Measurements from ENCODE around the gene IMPDH1.
A peak's percentile ranks its signal among the peaks of the same experiment; 100 is the strongest.

IMPDH1 gene

DNA sequence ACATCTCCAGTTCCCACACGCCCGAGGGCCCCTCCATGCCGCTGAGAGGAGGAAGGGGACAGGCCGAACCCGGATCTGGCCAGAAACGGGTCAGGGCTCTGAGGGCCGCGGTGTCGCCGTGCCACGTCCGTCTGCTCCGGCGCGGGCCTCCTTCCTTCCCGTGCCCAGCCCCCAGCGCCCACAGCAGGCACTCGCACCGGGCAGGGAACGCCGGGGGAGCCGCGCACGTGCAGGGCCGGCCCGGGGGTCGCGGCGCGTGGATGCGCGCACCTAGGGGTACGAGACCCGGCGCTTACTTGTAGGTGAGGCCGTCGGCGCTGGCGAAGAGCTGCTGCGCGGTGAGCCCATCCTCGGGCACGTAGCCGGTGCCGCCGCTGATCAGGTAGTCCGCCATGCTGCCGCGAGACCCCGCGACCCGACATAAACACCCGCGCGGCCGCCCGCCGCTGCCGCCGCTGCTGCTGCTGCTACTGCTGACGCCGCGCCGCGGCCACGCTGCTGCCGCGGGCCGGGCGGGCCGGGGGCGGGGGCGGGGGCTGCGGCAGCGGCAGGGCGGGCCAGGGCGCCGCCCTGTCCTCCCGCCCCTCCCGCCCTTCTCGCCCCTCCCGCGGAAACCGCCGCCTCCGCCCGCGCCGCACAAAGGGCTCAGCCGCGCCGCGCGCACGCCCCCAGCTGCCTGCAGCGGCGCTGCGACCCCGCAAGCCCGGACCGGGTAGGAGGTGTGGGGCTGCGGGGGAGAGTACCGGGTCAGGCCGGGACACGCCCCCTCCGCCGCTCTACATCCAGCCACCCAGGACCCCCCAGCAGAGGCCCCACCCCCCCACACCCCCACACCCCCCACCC, 4.1 kb downstream of the IMPDH1 start:
- DNase-seq (ENCODE audit: low read depth), result peak; percentile 19

DNA sequence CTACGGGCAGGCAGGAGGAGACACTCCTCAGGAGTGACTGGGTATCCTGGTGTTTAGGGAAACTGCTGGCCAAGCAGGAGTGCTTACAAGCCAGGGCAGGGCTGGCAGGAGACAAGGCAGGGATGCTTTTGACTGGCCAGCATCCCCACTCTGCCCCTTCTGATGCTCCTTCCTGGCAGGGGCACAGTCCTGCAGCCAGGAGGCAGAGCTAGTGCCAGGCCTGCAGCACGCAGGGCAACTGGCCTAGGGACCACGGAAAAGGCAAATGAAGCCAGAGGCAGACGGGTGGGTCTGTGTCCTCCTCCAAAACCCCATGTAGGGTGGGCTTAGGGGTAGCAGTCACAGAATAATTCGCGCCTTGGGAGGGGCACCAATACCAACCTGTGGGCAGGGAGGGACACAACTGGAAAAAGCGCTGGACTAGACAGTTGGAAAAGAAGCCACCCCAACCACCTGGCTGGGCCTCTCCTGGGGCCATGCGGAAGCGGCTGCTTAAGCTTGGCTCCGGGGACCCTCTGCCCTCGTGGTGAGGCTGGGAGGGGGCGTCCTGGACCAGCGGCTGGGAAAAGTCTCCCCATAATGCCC, 4.8 kb downstream of the IMPDH1 start:
- peak; percentile 39 for DNase-seq (ENCODE audit: low read depth)

DNA sequence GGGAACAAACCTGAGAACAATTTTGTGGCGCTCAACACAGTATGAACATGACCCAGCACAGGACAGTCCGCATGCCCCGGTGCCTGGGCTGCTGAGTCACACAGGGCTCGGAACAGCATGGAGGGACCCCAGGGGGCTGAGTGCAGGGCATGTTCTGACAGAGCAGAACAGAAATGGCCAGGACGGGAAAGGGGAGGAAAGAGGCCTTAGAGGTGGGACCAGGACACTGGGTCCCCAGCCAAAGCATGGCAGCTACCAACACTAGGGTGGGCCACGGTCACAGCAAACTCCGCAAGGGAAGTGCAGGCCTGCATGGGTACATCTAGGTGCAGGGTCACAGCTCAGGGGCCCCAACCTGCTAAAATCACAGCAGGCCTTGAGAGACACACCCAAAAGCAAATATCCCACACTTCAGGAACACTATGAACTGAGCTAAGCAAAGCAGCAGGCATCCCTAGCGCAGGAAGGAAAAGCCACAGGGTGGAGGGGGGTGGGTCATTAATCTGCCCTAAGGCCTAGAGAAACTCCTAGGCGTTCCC, 5.6 kb downstream of the IMPDH1 start:
- no peak for DNase-seq (ENCODE audit: low read depth)

DNA sequence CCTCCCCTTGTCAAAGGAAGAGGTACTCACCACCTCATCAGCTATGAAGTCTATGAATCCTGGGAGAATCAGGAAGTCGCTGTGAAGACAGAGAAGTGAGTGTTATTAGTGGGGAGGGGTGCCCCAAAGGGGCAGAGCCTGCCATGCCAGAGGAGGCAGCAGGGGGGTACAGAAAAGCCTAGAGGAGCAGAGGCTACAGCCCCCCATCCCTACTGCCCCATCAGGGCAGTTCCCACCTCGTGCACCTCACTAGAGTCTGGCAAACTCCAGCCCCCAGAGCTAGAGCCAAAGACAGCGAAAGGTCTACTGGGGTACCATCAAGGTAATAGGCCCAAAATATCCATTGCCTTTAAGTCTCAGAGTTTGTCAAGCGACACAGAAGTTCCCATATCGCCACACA, 6.1 kb downstream of the IMPDH1 start:
- DNase-seq (ENCODE audit: low read depth), result no peak

DNA sequence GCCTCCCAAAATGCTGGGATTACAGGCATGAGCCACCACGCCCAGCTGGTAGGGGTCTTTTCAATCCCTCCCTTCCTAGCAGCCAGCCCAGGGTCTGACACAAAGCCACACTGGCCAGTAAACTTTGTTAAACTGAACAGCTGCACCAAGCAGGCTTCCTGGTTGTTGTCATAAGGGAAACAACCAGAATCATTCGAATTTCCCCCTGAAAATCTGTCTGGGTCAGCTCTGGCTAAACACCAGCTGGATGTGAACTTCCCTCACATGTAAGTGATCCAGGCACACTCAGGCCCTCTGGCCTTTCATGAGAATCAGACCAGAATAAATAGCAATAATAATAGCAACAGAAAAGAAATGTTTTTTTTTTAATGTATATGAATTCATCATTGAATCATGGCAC, 7.4 kb downstream of the IMPDH1 start:
- DNase-seq (ENCODE audit: low read depth), result no peak

DNA sequence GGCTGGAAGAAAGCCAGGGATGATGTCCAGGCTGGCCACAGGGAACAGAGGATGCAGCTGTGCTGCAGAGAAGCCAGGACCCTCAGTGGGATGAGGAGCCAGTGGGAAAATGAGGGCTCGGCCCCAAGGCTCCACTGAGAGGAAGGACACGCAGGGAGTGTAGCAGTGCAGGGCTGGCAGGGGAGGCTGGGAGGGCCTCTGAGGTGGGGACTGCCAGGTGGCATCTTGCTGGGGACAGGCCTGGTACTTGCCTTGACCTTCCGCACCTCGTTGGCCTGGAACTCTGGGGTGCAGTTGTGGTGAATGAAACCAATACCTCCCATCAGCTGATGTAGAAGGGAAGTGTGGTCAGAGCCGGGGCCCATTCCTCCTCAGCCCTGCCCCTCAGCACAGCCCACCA, 9.2 kb downstream of the IMPDH1 start:
- DNase-seq (ENCODE audit: low read depth), result no peak

DNA sequence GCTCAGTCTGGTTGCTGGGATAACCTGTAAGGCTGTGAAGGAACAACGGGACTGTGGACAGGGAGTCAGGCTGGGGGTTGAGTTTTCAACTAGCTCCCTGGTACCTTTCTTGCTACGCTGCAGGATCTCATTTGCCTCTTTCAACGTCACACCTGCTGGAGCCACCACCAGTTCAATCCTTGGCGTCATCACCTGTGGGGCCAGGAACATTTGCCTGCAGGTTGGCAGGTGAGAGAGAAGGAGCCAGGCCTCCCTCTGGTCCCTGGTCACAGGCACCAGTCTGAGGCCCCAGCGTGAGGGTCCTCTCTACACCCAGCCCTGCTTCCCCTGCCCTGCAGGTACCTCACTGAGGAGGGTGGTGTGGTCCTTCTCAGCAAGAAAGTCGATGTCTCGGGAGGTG, 9.8 kb downstream of the IMPDH1 start:
- no peak for DNase-seq (ENCODE audit: low read depth)

DNA sequence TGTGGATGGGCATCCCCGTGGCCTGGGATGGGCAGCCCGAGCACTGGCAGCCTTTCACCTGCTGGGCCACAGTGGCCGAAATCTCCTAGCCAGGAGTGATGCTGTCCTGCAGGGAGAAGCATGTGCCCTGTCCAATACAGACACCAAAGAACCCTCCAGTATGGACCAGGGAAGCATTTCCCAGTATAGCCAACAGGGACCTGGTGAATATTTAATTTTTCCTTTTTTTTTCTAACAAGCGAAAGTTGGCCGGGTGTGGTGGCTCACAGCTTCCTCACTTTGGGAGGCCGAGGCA, 11.0 kb downstream of the IMPDH1 start:
- no peak for DNase-seq (ENCODE audit: low read depth)

DNA sequence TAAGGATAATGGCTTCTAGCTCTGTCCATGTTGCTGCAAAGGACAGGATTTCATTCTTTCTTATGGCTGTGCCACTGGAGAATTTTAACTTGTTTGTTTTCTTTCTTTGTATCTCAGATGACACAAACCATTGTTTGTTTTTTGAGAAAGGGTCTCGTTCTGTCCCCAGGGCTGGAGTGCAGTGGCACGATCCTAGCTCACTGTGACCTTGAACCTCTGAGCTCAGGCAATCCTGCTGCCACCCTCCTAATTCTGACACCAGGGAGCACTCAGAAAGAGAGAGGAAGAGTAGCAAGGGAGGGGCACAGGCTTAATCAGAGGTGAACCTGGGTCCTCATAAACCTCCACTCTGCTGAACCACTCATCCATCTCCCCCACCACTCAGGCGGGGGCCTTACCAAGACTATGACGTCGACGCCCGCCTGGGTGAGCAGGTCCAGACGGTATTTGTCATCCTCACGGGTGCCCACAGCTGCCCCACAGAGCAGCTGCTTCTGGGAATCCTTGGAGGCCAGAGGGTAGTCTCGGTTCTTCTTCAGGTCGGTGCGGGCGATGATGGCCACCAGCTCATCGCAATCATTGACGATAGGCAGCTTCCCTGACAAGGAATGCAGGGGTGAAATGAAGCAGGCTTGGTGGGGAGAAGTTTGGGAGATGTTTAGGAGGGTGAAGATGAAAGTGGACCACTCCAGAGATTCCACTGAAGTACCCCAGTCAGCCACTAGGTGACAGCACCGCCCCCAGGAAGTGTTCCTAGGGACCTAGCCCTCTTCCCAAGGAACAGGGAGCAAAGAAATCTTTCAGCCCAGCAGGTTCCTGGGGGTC, 11.6 kb downstream of the IMPDH1 start:
- peak; percentile 22 for DNase-seq (ENCODE audit: low read depth)

DNA sequence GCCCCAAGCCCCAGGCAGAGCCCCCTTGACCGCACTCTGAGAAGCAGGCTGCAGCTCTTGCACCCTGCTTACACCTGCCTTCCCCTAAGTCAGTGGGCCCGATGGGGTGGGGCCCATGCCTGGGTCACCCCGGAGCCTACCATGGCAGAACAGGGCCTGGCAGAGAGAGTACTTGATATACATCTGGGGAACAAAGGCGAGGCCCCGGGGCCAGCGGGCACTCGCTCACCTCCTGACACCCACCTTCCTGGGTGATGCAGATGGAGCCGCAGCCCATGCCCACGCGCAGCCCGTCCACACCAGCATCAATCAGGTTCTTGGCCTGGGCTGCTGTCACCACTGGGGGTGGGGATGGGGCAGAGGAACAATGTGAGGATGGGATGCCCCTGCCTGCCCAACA, 13.4 kb downstream of the IMPDH1 start:
- no peak for DNase-seq (ENCODE audit: low read depth)

DNA sequence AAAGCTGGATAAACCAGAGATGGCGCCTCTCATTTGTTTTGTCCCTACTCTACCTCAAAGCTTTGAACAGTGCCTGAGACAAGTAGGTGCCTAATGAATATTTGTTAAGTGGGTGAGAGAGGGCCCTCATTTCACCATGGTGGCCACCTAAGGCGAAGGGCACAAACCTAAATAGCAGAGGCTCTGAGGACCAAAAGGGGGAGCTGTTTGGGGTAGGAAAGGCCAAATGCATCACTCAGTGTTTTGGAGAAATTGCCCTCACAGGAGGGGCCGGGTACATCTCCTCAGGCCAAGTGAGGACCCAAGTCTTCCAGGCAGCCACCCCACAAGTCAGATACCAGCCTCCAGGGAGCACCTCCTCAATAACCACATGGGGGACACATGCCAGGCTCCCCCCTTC, 14.0 kb downstream of the IMPDH1 start:
- DNase-seq (ENCODE audit: low read depth), result no peak

DNA sequence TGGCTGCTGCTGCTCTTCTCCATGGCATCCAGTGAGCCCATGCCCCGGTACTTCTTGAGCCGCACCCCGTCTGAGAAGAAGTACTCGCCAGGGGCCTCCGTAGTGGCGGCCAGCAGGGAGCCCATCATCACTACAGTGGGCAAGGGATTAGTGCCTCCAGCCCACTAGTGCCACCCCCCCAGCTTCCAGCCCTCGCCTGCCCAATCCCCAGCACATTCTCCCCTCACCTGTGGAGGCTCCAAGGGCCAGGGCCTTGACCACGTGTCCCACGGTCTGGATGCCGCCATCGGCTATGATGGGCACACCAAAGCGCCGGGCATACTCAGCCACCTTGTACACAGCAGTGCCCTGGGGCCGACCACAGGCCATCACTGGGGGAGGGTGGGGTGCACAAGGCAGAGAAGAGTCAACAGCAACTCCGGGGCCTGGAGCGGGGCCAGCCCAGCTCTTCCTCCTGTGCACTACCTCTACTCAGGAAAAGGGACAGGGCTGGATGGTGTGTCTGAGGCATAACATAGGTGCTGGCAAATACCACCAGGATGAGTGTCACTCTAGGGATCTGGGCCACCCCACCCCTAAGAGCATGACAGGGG, 14.8 kb downstream of the IMPDH1 start:
- no peak for DNase-seq (ENCODE audit: low read depth)

DNA sequence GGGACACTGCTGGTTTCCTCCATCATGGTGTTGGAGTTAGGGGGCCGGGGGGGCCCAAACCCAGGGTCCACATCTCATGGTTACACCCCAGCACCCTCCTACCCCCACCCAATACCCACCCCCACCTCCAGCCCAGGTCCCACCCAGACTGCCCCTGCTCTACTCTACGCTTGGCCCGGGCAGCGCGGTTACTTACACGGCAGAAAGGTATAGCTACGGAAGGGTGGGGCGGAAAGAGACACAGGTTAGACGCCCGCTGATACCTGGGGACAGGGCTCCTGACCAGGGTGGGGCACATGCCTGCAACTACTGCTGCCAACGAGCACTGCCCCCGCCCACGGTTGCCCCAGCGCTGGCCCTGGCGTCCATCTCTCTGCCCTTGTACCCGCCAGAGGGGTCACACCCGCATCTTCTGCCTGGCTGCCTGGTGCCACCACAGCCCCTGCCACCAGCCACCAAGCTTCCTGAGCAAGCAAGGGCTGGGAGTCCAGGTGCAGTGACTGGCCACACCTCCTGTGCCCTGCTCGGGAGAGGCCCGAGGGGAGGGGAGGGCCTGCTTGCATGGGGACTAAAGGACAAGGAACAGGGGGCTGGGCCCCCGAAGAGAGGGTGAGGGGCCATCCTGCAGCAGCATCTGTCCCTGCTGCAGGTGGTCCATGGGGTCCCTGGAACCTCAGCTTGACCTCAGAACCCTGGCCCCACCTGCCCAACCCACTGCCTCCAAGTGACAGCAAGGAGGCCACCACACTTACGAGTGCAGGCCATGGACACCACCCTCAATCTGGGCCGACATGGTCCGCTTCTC, 16.1 kb downstream of the IMPDH1 start:
- DNase-seq (ENCODE audit: low read depth), result no peak

DNA sequence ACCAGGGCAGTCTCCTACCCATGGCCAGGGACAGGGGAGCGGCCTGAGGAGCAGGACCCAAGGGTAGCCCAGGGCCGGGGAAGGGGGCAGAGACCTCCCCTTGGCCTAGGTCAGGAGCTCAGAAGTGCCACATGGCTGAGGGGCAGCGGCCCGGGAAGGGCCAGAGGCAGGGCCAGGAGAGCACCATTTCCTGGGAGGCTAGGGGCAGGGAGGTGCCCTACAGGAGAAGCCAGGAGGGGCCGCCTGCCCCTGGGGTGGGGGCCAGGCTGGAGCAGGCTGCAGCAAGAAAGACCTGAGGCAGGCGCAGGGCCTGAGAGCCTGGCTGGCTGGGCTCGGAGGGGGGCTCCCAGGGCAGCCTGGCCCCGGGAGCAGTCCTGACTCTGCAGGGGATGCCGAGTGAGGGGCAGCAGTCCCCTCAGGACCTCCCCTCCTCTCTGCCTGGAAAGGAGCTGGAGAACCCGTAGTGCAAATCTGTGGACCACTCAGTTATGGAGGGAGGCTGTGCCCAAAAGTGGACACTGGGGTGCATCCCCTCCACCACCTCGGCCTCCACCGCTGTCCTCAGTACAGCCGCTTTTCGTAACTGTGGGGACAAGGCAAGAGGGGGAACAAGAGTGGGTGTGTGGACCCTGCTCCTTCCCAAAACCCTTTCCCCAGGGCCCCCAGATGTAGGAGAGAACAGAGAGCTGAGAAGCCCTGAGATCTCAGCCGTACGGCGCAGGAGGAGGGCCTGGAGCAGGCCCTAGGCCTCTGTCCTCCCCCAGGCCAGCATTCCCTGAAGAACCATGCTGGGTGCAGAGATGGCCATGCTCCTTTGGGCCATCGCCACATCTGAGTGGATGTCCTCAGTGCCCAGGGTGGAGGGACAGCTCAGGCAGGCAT, 17.1 kb downstream of the IMPDH1 start:
- DNase-seq (ENCODE audit: low read depth), result no peak

DNA sequence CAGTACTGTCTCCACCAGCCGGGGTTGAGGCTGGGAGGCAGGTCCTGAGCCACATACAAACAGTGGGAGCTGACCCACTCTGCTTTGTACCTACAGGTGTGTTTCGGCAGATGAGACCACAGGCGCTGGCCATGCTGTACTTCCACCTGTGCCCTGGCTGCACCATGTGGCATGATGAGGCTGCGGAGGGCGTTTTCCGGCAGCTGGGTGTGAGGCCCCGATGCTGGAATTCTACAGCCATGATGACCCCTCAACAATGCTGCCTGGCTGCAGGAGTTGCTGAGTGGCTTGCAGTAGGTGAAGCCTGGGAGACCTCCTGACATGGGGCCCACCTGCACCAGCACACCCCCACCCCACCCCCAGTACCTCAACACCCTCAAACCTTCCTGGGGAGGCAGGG, 18.0 kb downstream of the IMPDH1 start:
- no peak for DNase-seq (ENCODE audit: low read depth)

DNA sequence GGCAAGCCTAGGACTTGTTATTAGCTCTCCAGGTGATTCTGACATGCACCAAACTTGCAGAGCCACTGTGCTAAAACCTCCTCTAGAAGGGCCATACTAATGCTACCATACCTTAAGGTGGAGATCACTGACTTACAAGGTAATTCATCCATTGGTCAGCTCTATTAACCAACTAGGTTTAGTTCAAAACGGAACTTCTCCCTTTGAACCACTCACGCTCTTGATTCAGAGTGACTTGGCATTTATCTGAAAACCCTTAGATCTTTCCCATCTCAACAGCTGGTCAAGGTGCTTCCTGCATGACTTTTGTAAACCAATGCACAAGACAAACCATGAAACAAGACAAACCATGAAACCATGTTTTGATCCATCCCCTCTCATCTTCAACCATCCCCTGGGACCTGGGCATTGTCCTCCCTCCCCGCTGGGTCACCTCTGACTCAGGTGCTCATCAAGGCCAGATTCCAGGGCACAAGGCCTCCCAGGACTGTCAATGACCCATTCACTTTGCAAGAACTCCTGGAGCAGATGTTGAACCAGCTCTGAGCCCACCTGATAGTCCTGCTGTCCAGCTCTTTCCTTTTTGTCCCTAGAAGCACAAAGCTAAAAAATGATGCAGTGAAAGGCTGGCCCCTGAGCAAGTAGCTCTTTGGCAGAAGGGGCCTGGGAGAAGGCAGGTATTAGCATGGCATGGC, 18.8 kb downstream of the IMPDH1 start:
- no peak for DNase-seq (ENCODE audit: low read depth)

DNA sequence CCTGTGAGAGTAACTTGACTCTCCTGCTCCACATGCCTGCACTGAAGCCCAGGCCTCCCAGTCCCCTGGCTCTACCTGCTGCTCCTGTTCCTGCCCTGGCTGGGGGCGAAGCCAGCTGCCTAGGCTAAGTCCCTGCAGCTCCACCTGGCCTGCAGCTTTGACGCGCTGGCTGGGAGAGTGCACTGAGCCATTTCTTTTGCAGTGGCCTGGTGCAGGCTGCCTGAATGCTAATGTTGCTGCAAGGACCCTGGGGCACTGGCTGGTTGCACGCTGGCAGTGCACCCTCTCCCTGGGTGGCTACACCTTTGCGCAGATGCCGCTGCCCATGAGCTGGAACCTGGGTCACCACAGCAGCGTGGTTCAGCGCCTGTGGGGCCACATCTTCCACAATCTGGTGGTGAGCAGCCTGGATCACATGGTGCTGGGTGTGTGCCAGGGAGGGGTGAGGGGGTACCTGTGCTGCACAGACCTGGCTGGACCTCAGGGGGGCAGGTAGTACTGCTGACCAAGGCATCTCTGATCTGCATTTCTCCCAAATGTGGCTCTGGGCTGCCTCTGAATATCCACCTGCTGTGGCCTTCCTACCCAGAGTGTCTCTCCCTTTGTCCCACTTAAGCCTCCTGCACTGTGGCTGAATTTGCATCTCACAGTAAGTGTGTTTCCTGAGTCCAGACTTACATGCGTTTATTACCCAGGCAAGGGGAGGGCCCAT, 20.0 kb downstream of the IMPDH1 start:
- no peak for DNase-seq (ENCODE audit: low read depth)

DNA sequence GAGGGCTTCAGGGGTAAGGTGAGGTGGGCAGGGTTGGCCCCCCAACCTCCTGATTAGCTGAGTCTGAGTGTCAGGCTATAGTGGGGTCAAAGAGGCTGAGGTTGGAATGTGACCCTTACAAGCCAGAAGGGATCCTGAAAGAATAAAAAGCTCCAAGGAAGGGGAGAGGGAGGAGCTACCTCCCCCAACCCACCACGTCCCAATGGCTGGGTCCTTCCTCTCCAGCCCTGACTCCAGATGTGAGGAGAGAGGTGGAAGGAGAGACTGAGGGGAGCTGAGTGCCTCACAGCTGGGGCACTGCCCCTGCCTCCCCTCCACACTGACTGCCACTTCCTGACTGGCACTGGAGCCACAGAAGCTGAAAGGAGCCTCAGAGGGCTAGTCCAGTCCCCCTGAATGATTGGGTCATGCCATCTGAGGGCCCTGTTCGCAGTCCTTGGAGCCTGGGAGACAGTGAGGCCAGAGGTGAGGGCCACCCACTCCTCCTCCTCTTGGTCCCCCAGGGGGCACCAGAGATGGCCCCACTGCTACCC, 20.6 kb downstream of the IMPDH1 start:
- DNase-seq (ENCODE audit: low read depth), result no peak

DNA sequence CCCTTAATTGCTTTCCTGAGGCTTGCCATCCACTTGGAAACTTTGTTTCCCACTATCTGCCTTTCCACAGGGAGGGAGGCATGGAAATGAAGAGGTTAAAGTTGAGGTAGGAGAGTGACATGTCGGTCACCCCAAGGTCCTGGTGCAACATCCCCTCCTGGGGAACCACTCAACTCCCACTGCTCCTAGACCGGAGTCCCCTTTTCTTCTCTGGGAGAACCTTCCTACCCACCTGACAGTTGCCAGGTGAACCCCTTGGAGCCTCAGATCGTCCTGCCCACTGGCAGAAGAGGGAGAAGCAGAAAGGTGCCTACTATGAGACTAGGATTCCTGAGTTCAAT, 21.7 kb downstream of the IMPDH1 start:
- no peak for DNase-seq (ENCODE audit: low read depth)

Data from fibroblast of gingiva (primary cell).